GM12874 (cell line): ENCODE measurements around the gene CISD3.

Source experiments
- TF ChIP-seq, protein P1 (sequence below): IDR thresholded peaks from 2 replicates; pipeline ENCODE4 v1.5.1; 2011; ENCODE audit warnings: low read depth, mild to moderate bottlenecking, control low read depth, low read length, moderate library complexity; ENCODE audit not compliant: insufficient read depth

CISD3 gene

DNA sequence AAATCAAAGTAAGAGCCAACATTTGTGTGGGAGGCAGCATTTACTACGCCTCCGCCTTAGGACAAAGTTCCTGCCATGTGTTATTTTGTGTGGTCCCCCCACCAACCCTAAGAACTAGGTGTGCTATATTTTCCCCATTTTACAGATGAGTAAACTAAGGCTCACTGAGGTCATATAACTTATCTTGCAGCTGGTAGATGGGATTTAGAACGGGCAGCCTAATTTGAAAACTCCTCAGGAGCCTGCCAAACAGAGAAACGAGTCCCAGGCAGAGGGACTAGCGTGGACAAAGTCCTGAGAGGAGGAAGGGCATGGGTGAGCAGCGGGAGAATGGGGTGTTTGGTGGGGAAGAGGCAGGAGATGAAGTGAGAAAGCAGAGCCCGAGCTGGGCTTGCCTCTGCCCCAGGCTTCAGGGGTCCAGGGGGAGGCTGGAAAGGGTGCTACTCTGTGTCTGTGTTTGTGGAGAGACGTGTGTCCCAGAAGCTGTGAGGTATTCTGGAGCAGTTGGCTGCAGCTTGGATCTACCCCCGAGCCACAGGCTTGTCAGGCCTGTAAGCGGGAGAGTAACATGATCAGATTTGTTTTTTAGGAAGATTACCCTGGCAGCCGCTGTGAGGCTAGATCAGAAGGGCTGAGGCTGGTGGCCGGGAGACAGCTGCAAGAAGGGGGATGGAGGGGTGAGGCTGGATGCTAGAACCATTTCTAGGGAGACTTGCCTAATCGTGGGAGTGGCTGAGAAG, 20.1 kb upstream of the CISD3 start:
- TF ChIP-seq, protein P1, sequence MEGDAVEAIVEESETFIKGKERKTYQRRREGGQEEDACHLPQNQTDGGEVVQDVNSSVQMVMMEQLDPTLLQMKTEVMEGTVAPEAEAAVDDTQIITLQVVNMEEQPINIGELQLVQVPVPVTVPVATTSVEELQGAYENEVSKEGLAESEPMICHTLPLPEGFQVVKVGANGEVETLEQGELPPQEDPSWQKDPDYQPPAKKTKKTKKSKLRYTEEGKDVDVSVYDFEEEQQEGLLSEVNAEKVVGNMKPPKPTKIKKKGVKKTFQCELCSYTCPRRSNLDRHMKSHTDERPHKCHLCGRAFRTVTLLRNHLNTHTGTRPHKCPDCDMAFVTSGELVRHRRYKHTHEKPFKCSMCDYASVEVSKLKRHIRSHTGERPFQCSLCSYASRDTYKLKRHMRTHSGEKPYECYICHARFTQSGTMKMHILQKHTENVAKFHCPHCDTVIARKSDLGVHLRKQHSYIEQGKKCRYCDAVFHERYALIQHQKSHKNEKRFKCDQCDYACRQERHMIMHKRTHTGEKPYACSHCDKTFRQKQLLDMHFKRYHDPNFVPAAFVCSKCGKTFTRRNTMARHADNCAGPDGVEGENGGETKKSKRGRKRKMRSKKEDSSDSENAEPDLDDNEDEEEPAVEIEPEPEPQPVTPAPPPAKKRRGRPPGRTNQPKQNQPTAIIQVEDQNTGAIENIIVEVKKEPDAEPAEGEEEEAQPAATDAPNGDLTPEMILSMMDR, result no peak

DNA sequence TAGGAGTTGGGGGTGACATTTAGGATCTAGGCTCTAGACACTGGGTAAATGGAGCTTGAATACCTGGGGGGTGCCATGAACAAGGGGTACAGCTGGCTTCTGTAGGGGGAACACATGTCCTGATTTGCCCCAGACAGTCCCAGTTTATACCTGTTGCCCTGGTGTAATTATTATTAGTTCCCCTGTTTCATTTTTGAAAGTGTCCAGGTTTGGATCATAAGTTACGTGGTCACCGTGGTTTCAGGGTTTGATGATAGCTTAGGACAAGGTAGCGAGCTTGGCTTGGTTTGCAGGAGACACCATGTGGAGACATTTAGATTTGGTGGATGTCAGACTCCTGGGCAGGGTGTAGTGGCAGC, 19.6 kb upstream of the CISD3 start:
- TF ChIP-seq, protein P1, result no peak

DNA sequence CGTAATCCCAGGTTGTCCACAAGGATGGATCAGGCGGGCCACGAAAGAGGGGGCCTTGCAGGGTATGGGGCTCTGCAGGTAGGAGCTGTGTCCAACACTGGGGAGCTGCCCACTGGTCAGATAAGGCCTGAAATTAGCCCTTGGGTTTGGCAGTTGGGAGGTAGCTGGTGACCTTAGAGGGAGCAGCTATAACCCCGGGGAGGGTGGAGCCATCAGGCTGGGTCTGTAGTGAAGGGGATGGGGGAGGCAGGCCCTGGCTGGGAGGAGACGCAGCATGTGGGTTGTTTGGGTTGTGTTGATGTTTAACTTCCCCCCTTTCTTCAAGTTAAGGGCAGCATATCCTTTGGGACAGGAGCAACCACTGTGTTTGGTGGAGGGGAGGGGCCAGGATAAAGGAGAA, 19.2 kb upstream of the CISD3 start:
- TF ChIP-seq, protein P1, result no peak

DNA sequence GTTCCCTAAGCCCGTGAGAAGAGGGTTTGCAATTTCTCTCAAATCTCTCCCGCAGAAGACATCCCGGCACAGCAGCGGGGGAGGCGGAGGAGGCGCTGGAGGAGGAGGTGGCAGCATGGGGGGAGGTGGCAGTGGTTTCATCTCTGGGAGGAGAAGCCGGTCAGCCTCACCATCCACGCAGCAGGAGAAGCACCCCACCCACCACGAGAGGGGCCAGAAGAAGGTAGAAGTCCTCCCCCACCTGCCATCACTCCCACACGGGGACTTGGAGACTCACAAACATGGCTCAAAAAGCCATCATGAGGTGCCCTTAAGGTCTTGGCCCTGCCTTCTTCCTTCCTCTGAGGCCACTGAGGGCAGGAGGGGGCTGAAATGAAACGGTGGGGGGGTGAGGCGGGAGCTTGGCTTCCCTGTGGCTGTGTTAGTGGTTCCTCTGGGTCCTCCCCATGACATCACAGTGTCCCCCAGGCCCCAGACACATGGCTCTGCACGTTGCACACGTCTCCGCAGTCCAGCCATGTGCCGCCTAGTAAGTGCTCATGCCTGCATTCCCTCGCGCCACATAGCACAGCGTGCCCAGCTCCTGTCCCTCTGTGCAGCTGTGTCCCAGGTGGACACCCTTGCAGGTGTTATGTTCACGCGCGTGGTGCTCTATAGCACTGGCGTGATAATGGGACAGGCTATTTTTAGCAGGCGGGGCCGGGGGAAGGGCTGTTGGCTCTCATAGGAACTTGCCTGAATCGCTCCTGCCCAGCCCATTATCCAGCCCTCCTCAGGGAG, 18.2 kb upstream of the CISD3 start:
- TF ChIP-seq, protein P1, result no peak

DNA sequence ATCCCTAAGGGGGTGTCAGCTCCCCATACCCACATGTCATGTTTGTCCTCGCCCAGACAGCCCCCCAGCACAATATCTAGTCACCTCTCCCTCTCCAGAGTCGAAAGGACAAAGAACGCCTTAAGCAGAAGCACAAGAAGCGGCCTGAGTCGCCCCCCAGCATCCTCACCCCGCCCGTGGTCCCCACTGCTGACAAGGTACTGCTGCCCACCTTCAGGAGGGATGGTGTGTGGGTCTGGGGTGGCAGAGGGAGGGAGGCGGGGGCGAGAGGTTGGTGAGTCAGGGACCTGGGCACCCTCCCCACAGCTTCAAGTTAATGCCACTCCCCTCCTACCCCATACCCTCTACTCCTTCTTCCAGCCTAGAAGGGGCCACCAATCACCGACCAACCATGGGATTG, 17.5 kb upstream of the CISD3 start:
- TF ChIP-seq, protein P1, result no peak

DNA sequence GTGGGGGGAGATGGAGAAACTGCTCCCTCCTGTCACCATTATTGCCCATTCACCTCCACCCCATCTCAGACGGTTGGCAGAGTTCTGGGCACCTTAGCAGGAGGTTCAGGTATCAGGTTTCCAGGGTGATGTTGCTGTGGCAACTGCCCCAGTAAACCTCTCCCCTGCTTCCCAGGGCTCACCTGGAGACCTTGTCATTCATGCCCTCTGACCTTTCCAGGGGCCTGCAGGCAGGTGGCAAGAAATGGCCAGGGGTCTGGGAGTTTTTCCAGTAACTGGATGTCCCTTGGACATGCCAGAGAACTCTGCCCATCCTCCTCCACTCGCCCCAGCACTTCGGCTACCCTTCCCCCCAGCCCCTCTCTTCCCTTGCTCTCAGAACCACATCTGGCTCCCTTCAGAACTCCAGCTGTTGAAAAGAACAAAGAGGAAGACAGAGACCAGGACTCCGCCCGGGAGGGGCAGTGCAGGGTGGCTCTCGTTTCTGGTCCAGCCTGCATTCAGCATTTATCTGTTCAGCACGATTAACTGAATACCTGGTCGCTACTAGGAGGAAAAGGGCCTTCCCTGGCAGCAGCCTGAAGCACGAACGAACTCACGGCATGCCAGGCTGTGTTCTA, 16.6 kb upstream of the CISD3 start:
- TF ChIP-seq, protein P1, result no peak

DNA sequence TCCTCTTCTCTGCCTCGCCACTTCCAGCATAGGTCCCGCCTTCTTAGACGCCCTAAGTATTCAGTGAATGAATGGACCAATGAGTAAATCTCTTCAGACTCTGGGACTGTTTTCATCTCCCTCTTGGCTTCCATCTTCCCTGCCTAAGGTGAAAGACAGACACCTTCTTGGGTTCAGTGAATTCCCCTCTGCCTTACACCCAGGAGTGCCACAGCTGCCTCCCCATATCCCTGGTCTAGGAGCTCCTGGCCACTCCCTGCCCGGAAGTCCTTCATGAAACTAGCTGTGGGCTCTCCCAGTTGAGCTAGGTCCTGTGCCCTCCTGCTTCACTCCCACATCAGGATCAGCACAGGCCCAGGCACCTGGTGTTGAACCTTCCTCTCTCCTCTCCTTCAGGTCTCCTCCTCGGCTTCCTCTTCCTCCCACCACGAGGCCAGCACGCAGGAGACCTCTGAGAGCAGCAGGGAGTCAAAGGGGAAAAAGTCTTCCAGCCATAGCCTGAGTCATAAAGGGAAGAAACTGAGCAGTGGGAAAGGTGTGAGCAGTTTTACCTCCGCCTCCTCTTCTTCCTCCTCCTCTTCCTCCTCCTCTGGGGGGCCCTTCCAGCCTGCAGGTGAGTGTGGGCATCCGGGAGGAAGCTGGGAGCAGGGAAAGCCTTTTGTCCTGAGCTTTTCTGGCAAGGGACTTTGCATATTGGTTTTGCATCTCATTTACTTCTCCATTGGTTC, 14.8 kb upstream of the CISD3 start:
- TF ChIP-seq, protein P1, result no peak
